GM10847 (cell line): ENCODE measurements around the gene CAPN2.

Experiments used
- POLR2A ChIP-seq: IDR thresholded peaks from 2 replicates; pipeline ENCODE4 v1.6.1; 2011; ENCODE audit not compliant: insufficient read length; ENCODE audit errors: extremely low read depth

Gene CAPN2

DNA sequence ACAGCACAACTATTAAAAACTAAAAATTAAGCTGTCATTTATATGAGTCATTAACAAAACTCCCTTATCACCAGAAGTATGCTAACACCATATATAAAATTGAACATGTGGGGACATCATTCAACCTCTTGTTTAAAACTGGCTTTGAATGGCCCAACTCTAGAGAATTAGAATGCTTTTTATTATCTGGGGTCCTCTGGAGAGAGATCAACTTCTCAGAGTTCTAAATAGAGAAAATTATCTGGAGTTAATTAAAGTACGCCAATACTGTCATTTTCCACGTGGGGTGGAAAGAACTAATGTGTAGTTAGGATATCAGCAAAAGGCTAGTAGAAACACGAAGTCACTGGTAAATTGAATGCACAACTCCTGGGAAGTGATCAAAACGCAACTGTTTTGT, 21.2 kb upstream of the CAPN2 start:
- TF ChIP-seq POLR2A: no peak

DNA sequence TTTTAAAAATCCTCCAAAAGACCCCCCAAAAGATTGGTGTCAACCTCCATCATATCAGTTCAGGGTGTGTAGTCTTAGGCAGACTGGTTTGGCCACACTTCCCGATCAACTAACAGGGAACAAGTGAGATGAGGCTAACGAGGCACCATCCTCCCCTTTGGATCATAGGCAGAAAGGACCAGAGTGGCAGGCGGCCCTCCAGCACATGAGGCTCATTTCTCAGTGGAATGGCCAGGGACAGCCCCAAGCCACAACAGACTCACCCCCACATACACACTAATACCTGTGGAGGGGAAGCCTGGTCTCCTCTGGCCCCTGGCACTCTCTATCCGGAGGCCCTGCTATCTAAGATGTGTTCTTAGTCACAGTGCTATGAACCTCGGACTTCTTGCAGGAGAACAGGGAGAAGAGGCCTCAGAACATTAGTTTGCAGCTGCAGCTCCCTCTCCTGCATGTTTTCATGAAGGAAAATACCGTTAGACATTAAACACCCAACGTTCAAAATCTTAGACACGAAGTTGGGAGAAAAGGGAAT, 17.3 kb upstream of the CAPN2 start:
- TF ChIP-seq POLR2A: no peak

DNA sequence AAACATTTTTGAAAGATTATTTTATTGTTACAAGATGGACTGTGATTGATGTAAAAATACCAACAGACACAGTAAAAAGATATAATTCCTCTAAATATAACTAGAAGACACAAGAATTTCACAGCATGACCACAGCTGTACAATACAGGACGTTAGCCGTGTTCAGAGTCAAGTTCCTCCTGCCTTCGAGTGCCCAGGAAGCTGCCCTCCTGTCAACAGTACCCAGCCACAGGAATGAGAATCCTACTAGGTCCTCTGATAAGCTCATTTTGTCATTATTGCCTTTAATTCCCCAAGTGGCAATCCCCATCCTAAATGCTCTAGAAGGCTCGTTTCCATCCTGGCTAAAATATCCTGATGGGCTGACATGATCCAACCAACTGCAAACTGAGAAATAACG, 16.4 kb upstream of the CAPN2 start:
- no peak for TF ChIP-seq POLR2A

DNA sequence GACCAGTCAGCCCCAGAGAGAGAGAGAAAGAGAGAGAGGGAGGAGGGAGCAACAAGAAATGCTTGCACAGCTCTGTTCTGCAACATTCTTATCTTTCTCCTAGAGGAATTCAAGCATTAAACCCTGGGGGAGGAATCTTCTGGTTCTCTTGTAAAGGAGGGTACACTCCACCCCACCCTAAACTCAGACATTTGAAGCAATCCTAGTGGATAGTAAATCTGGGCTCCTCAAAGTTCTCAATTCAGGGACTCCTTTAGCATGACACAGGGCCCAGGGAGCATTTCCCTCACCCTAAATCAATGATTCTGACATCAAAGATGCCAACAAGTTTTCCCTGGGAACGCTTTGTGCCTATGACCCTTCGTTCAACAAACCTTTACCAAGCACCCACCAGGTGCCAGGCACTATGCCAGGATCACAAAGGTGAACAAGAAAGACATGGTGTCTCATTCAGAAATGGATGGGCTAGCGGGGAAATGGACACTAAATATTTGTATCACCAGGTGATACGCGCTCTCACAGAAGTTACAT, 11.9 kb upstream of the CAPN2 start:
- TF ChIP-seq POLR2A: no peak

DNA sequence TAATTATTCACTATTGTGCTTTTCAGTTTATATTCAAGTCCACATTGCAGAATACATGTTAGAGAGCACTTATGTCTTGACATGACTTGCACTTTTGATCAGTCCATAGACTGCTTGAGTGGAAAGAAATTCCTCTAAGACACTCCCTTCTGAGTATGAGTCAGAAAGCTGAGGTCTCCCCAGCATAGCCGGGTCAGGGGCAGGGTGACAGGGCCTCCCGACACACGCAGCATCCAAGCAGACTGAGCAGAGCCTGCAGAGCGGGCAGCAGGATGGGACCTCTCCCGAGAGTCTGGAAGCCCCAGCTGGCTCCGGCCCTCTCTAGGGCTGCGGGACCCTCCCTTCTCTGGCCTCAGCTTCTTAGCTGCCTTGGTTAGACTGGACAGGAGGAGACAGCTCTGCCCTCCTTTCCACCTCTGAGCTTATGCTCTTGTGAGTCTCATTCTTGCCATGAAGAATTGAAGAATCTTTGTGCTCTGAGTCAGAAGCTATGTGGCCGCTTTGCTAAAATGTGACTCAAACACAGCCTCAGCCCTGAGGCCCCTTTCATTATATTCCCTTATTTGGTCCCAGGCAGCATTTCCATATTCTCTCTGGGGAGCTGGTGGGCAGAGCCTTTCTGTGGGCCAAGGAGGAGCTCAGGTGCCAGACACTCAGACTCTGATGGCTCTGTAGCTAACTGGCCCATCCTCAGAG, 11.2 kb upstream of the CAPN2 start:
- no peak for TF ChIP-seq POLR2A

DNA sequence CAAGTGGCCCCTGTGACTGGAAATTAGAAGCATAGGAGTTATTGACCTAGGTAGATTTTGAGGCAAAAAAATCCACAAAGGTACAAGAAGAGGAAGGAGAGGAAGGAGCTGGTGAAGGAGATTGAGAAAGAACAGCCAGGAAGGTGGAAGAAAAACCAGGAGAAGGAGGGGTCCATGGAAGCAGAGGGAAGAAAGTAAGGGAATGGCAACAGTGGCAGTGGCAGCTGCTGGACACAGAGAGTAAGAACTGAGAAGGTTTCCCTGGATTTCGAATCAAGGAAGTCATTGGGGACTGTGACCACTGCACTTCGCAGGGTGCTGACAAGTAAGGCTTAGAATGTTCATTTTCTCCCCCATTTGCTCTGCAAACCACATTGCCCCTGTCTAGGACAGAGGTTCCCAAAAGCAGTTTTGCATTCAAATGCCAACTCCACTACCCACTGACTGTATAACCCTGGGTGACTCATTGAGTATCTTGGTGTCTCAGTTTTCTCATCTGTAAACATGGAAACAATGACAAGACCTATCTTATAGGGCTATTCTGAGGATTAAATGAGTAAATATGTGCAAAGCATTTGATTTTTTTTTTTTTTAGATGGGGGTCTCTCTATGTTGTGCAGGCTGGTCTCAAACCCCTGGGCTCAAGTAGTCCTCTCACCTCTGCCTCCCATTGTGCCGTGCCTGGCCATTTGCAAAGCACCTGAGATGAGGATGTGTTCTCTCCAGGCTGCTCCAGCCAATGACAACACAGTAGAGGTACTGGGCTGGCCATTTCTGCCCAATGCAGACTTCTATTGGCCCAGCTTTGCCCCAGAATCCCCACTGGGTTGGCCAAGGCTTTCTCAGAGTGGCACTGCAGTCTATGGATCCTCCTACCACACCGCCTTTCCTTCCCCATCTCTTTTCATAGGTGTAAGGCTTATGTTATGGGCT, 9.3 kb upstream of the CAPN2 start:
- TF ChIP-seq POLR2A: no peak

DNA sequence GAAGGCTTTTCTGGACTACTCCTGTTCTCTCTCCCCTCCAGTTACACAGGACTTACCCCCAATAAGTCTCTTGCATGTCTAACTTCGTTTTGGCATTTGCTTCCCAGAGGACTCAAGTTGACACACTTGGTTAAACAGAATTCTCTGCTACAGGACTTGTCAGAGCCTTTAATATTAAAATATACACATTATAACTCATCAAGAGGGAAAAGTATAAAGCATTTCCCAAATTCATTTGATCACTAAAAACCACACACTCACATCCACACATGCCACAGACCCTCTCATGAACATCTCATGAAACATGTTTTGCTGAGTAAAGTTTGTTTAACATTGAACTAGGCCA, 8.7 kb upstream of the CAPN2 start:
- no peak for TF ChIP-seq POLR2A

DNA sequence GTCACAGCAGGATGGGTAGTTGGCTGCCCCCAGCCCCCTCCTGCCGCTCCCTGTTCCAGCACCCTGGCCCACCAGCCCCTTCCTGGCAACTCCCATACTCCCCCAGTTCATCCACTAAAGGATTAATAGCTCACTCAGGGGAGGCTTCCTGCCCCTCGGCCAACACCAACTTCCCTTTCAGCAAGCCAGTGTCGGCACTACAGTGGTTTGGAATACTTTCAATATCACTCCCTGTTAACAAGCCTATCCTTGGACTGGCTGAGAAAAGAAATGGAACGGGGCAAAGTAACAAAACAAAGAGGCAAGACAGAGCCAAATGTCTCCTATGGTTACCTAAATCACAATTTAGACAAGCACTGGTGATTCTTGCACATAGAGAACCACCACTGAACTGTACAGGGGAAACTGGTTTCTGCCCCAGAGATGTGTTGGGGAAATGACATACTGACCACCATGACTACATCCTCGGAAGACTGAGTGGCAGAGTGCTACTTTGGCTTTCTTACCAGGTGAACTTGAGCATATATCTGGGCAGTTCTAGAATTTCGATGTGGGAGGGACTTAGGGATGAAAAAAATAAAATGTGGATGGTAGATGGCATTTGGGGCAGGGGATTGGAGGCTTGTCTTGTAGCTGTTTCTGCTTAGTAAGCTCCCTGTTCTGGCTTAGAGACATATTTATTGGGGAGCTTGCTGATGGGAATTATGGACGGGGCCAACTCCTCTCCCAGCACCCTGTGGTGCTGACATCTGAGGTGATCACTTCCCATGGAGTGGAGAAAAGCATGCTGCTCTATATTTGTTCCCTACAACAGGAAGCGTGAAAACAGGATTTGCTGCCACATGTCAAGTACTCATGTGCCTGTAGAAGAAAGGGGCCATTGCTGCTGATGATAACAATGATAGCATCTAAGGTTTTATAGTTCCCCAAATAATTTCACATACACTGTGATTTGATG, 7.1 kb upstream of the CAPN2 start:
- no peak for TF ChIP-seq POLR2A

DNA sequence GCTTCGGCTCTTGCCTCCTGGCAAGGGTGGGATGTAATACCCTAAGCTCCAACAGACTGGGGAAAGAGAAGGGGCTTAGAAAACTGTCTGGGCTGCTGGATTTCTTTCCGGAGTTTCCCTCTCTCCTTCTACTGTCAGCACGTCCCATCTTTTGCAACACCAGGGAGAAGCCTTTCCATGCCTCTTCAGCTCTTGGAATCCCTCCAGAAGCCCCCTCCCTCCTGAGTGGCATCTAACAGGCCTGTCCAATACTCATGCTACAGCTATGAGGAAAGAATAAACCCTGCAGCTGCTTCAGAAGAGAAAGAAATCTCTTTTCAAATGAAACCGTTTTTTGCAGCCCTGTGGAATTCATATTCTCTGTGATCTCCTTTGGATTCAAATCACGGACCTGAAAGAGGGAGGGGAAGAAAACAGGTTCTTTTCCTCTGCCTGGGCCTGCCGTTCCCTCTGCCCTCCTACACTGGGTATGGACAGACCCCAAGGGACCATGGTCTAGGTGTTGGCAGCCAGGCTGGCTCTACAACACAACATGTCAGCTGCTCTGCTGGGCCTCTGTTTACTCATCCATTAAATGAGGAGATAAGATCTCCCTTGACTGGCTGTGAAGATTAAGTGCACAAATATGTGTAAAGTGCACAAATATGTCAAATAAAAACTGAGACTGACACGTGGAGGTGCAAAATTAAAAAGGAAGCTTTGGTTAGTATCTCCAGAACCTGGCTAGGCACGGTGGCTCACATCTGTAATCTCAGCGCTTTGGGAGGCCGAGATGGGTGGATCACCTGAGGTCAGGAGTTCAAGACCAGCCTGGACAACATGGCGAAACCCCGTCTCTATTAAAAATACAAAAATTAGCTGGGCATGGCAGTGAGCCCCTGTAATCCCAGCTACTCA, 6.0 kb upstream of the CAPN2 start:
- TF ChIP-seq POLR2A: no peak

DNA sequence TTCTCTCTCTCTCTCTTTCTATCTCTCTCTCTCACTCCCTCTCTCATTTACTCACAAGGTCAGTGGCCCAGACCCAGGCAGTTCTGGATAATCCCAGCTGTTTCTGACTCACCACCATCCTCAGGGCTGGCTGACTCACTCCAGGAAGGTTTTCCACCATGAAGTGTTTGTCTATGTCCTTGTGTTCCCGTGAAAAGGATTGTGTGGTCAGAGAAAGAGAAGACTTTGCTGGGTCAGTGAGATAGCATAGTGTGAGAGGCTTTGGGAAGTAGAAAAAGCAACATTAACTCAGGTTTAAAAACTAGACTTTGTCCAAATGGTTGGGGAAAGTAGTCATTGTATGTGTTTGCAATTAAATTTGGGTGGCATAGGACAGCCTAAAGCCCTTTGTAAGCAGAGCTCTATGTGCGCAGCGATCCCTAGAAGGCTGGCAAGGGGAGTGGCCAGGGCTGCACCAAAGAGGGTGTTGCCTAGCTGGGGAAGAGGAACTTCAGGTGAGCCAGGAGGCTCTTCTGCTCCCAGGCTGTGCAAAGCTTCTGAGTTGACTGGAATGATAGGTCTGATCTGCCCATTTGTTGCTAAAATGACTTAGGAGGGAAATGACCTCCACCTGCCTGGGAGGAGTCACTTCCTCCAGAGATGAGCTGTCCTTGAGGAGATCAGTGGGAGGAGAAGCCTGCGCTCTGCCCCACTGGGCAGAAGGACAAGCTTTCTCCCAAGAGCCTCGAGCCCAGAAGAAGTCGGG, 4.9 kb upstream of the CAPN2 start:
- no peak for TF ChIP-seq POLR2A

DNA sequence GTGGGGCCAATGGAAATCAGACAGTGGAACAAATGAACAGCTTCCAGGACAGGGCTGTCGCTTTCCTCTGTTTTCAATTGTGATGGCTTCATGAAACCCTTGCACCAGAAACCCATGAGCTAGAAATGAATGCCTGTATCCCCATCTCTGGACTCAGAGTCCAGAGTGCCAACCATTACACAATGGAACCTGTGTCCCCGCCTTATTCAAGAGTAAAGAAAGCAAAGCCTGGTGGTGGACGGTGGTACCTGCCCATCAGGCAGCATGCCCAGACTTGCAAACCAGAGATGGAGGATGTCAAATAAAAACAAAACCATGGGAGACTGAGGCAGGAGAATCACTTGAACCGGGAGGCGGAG, 4.4 kb upstream of the CAPN2 start:
- TF ChIP-seq POLR2A: no peak

DNA sequence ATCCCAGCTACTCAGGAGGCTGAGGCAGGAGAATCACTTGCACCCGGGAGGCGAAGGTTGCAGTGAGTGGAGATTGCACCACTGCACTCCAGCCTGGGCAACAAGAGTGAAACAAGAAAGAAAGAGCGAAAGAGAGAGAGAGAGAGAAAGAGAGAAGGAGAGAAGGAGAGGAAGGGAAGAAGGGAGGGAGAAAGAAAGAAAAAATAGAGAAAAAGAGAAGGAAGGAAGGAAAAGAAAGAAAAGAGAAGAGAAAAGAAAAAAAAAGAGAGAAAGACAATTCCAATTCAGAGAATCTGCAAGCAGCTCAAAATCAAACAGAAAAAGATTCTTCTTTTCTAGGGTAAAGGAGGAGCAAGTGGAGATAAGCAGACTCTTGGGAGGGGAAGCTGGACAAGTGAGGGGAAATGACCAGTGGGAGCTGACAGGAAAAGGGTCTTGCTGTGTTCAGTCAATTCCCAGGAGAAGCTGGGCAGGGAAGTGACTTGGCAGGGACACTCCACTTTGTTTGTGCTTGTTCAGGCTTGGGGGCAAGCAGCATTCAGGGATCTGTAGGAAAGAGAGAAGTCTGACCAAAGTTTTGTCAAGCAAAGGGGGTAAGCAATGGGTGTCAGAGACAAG, 3.6 kb upstream of the CAPN2 start:
- no peak for TF ChIP-seq POLR2A

DNA sequence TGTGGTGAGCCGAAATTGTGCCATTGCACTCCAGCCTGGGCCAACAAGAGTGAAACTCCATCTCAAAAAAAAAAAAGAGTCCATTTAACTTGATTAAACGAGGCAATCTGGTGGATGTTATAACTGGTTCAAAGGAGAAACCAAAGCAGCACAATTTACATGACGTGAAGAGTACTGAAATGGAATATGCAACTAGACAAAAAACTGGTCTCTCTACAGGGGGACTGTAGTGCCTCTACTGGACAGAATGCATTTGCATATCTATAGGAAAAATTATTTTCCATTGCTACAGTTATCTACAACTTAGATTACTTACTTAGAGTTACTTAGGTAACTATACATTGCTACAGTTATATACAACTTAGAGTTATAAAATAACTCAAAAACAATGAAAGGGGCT, 2.7 kb upstream of the CAPN2 start:
- TF ChIP-seq POLR2A: no peak
